Stimulated activated CD4-positive, alpha-beta T cell treated with anti-CD3 and anti-CD28 coated beads, TNF-alpha, amount 100 ng/mL, for 4 hours (primary cell): ENCODE data around the gene AGAP1.

Experiments used
- DNase-seq, 3 experiments: peaks; one replicate each; pipeline ENCODE4 v3.0.0-alpha.2; 2020; ENCODE audit warnings: low read depth in 3 of 3

AGAP1 gene

DNA sequence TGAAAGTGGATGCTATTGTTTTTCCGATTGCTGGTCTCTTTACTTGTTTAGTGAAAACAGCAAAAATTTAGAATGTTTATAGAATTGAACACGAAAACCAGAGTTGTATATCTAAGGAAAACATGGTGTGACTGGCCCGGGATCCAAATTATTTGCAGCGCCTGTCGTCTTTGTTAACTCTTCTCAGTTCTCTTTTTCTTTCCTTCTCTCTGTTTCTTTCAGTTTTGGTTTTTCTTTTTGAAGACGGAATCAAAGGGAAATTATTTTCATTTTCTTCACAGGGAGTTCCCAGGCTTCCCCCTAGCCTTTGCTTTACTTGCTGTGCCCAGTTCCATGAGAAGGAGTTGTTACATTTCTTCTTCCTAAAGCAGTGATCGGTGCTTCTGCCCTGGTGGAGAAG, 76.0 kb downstream of the AGAP1 start:
- no peak for DNase-seq

DNA sequence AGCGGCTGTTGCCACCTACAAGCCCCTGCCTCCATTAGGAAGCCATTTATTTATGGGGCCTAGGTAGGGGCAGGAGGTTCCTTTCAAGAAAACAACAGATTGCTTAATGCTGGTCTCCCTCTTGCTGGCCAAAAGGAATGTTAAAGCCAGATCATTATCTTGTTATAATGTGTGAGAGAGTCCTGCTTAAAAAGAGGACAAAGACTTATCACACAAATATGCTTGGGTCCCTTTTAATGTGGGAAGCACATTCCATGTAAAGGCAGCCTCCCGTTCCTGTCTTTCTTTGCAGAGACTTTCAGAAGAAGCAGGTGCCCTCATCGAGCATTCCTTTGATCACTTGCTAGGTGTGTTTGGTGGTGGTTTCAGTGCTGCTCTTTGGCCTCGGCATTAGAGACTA, 76.4 kb downstream of the AGAP1 start:
- no peak for DNase-seq

- DNase-seq = no peak
Observed at GRCh38 chr2:235570966-235571692, 77.3 kb downstream of the AGAP1 start.

DNA sequence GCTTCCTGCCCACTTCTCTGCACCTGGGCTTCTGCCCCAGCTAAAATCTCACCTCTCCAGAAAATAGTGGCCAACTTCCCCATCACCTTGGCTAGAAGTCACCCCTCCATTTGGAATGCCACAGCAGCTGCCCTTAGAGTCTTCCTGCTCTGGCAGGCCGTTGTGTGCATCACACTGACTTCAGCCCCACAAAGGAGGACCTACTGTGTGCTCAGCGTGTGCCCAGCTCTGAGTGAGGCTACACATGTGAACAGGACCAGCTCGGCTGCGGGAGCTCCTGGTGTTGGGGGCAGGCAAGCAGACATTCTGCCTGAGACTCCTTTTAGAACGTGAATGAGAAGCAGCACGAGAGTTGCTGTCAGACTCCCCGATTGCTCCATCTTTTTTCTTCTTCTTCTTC, 78.7 kb downstream of the AGAP1 start:
- no peak for DNase-seq

GRCh38 chr2:235573331-235574221, 79.7 kb downstream of the AGAP1 start:
- no peak for DNase-seq

DNA sequence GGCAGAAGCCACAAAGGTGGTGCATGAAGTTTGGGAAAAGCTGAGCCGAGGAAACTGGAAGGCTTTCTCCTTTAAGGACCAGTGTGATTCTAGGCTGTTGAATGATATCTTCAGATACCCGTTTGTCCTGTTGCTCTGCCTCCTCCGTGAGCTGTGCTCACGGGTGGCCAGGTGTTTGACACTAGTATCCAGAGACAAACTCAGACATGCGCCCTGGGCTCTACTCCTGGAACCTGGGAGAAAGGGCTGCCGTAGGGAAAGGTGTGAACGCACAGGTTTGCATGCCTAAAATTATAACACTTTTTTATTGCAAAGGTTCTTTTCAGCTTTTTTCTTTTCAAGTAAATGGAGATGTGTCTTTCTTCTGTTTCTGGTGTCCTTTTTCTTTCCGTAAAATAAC, 81.6 kb downstream of the AGAP1 start:
- DNase-seq = no peak

DNA sequence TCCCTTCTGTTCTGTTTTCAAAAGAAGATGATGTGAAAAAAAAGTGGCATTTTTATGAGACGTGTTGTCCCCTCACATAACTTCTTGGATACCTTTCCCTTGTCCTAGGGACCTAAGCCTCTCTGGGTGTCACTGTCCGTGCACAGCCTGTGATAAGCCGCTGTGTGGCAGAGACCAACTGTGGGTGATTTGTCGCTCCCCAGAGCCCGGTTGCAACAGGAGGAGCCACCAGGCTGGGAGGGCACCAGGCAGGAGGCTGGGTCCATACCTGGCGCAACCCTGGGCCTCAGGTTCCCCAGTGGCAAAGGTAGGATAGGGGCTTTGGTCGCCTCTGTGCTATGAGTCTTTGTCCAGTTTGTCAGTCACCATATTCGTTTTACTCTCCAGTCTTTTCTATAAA, 82.1 kb downstream of the AGAP1 start:
- no peak for DNase-seq

DNA sequence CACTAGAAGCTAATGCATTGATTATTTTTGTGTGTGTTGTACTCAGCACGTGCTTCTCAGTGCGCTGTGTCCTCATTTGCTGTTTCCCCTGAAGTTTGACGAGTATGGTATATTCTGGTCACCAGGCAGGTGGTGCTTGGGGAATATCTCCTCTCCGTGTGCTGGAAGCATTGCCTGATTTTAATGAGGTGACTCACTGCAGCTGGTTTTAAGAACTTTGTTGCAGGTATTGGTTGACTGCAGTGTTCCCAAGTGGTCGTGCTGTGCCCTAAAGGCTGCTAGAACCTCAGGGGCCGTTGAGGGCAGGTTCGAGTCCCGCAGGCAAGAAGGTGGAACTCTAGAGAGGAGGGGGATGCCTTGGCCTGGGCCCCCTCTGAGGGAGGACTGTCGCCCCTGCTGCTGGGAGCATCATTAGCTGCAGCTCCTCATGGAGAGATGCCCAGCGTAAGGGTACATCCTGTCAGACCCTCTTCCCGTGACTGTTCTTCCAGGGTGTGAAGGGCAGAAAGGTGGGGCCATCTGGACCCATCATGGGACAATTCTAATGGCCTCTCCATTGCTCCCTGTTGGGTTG, 82.6 kb downstream of the AGAP1 start:
- DNase-seq = no peak

DNA sequence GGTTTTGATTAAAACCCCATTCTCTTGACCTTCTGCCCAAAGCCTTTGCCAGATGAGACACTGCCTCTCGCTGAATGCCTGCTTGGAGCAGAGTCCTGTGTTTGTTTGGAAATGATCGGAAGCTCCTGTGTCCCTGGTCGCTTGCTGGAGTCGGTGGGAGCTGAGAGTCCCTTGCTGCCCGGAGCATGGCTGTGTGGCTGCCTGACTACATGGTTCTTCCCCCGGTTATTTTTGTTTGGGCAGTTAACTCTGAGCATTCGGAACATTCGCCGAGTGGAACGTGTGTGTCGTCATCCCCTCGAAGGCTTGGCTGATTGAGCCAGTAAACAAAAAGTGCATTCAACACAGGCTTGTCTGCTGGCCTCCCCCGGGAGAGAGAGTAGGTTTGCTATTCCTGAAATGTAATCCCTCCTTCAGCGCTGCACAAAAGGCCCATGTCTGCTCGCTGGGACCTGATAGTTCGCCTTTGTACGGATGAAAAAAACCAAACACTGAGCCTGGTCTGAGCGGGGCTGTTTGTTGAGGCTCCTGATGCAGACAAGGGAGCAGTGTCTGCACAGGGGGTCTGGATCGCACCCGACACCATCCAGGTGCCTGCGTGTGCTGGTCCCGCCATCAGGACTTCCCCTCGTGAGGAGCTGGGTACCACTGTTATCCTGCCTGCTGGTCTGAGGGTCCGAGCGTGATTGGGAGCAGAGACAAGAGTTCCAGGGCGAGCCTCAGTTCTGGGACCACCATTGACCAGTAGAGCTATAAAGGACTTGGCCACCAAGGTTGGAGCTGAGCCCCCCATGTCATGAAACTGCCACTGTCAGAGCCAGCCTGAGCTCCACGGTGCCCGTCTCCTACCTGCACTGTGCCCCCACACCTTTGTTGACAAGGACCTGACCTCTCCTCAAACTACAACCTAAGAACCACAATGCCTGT, 83.8 kb downstream of the AGAP1 start:
- no peak for DNase-seq

GRCh38 chr2:235579128-235579527, 85.3 kb downstream of the AGAP1 start:
- no peak for DNase-seq

DNA sequence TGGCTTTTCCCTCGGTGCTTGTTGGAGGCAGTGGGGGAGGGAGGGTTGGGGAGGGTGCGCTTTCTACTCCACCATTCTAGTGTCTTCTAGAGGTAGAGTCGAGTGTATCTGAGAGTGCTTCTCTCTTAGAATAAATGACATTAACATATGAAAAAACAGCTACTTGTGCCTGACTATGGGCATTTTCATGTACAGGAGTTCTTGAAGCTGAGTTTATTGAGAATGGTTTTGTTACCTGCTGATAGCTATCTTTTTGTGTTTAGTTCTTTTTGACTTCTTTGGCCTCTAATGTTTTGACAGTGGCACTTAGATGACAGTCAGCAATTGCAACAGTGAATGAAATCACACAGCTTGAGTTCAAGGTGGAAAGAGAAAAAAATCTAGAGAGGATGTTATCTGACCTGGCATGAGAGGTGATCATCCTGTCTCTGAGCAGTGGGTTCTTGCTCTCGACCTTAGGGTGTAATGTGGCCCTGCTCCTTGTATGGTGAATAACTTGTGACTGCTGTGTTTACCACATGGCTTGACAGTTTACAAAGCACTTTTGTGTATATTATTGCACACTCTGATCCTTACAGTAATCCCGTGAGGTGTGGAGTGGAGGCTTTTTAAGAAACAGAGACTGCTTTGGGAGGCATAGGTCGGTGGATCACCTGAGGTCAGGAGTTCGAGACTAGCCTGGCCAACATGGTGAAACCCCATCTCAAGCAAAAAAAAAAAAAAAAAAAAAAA, 86.7 kb downstream of the AGAP1 start:
- DNase-seq = no peak

DNA sequence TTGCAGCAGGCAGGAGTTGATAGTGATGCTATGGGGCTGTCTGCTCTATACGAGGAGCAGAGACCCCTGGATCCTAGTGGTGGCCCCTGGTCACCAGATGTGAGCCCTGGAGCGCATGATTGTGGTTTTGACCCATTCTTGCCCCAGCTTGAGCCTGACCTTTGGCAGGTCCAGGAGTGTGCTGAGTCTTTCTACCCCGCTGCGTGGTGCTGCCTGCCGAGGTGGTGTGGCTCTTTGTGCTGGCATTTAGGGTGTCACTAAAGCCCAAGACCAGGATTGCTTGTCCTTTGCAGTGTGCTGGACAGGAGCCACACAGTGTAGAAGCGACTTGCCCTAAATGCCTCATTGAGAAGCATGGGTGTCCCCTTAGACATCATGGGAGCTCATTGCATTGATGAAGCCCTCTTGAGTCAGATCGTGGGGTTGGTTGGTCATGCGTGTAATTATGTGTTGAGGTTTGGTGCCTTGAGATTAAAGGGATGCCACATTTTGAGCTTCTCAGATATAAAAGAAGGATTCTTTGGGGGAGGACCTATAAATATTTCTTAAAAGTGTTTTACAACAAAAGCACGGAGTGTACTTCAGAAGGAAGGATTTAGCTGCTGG, 88.3 kb downstream of the AGAP1 start:
- no peak for DNase-seq

DNA sequence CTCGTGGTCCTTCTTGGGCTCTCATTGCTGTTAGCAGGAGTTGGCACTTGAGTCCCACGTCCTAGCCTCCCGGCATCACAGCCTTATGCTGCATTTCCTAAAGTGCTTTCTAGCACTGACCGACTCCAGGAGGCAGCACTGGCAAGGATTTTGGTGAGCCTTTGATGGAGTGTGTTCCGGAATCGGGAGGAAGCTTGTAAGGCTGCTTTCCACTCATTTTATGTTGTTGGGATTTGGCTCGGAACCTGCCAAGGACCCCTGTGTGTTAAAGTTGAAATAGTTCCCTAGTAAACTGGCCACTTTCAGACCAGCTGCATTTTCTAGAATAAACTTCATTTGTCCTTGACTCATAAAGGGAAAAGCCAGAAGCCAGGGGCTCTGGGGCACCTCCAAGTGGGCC, 88.9 kb downstream of the AGAP1 start:
- no peak for DNase-seq

- no peak for DNase-seq
Observed at GRCh38 chr2:235583144-235583543, 89.3 kb downstream of the AGAP1 start.

GRCh38 chr2:235583925-235584637, 90.2 kb downstream of the AGAP1 start:
- DNase-seq = no peak

DNA sequence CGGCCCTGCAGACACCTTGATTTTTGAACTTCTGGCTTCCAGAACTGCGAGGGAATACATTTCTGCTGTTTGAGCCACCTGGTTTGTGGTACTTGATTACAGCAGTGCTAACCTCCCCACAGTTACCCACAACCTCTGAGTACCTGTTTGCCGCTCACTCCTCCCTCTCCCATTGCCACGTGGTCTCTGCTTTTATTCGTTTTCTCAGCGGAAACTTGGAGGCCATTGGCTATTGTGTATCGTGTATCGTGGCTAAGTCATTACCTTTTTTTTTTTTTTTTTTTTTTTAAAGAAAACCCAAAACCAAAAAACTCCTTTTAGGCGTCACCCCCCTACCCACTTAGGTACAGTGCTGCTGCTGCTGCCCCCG, 90.8 kb downstream of the AGAP1 start:
- no peak for DNase-seq

DNA sequence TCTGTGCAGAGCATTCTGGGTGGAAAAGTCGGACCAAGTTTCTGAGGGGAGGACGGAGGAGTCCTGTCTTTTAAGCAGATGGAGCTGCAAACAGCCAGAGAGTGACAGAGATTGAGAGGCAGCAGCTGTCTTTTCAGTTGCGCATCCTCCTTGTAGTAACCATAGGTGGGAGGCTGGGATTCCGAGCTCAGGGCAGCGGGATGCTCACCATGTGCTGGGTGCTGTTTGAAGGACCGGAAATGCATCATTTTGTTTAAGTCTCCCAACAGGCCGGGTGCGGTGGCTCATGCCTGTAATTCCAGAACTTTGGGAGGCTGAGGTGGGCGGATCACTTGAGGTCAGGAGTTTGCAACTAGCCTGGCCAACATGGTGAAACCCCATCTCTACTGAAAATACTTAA, 93.4 kb downstream of the AGAP1 start:
- no peak for DNase-seq

DNA sequence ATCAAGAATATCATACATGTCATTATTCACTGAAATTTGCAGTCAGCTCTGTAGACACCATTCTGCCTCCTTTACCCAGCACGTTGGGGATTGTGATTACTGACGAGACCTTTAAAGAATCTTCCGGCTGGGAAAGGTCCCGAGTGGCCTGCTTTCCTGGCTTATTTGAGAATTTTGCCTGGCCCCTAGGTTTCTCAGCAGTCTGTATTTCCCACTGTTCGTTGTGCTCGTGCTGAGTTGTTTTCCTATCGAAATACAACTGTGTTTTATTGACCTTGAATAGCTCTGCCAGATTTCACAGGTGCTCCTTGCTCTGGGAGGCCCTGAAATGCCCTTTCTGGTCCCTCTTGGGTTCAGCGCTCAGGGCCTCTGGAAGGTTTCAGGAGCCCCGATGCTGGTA, 94.9 kb downstream of the AGAP1 start:
- no peak for DNase-seq

- no peak for DNase-seq
Observed at GRCh38 chr2:235591231-235591730, 97.4 kb downstream of the AGAP1 start.

DNA sequence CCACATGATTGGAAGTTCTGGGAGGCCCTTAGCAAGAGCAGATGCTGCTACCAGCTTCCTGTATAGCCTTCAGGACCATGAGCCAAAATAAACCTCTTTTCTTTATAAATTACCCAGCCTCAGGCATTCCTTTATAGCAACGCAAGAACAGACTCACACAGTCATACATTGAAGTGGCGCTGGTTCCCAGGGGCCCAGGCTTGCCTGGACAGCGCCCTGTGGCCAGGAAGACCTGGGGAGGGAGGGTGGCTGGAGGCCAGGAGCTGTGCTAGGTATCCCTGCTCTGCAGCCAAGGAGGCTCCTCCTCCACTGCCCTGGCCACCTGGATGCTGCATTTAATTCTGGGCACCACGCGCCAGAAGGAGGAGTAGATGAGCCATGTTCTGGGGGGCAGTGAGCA, 98.1 kb downstream of the AGAP1 start:
- DNase-seq = no peak
